MCF 10A (cell line): ENCODE results near the gene OR10H4. TPM values are rescaled to one million over a fixed set of nuclear protein-coding genes. Genes with fewer than 3 reads are reported as not detected.
"Not testable (repeated sequence)": the region's sequence is repeated elsewhere in the genome, so short reads cannot be mapped to it uniquely, and the experiment has no call there.

Source experiments
- Bru-seq: library from RNA; stranded (reverse); fragments of 400-500 nt; gene quantifications from one replicate; lab custom pipeline; 2021; lab: Mats Ljungman, UMichigan
- BruChase-seq, 2 experiments: library from RNA; stranded (reverse); fragments of 400-500 nt; gene quantifications; one replicate each; lab custom pipeline; 2021; lab: Mats Ljungman, UMichigan
- BruUV-seq: library from RNA; stranded (reverse); fragments of 400-500 nt; replicated peaks from 2 replicates; lab custom pipeline; 2021; lab: Mats Ljungman, UMichigan
- CTCF ChIA-PET: fragments of 300-600 bp; sonication (Branson Sonifier 250); formaldehyde crosslinking; extraction: SDS; loops from one replicate; lab custom pipeline; 2021; ENCODE audit warnings: antibody characterized with exemption, inconsistent platforms; lab: Yijun Ruan, JAX
- POLR2A ChIA-PET: fragments of 300-600, 350-650 bp; sonication (Branson Sonifier 250); formaldehyde crosslinking; extraction: SDS; loops from one replicate; lab custom pipeline; 2020; ENCODE audit warnings: antibody characterized with exemption, inconsistent platforms; lab: Yijun Ruan, JAX
- DNase-seq: peaks from one replicate; pipeline ENCODE4 v3.0.0-alpha.2; 2018; ENCODE audit not compliant: unreplicated experiment
- H3K27ac Mint-ChIP-seq: one replicate; pipeline ENCODE4 v1.8.0; 2022; ENCODE audit warnings: mild to moderate bottlenecking, low read depth, mixed read lengths; ENCODE audit not compliant: unreplicated experiment
- H3K27me3 Mint-ChIP-seq: one replicate; pipeline ENCODE4 v1.8.0; 2022; ENCODE audit warnings: mixed read lengths; ENCODE audit not compliant: insufficient read depth, unreplicated experiment
- H3K36me3 Mint-ChIP-seq: one replicate; pipeline ENCODE4 v1.8.0; 2022; ENCODE audit warnings: mild to moderate bottlenecking, moderate library complexity, mixed read lengths; ENCODE audit not compliant: insufficient read depth, unreplicated experiment
- H3K4me1 Mint-ChIP-seq: one replicate; pipeline ENCODE4 v1.8.0; 2022; ENCODE audit warnings: mixed read lengths; ENCODE audit not compliant: insufficient read depth, unreplicated experiment
- H3K4me3 Mint-ChIP-seq: one replicate; pipeline ENCODE4 v1.8.0; 2022; ENCODE audit warnings: mild to moderate bottlenecking, moderate library complexity, mixed read lengths; ENCODE audit not compliant: unreplicated experiment
- H3K9me3 Mint-ChIP-seq: one replicate; pipeline ENCODE4 v1.8.0; 2022; ENCODE audit warnings: mixed read lengths; ENCODE audit not compliant: unreplicated experiment
- intact Hi-C: fragments of 100-400 bp; cut with micrococcal nuclease; formaldehyde crosslinking; loops from 2 replicates; pipeline ENCODE4 v1.14.1; 2022
- long read RNA-seq: library from polyadenylated mRNA; stranded (forward); transcript quantifications from one replicate; pipeline ENCODE4 v2.0.0, GENCODE V29; 2022
- total RNA-seq: library from RNA; stranded (reverse); gene quantifications from 2 replicates; pipeline ENCODE4 v1.2.3, GENCODE V29; 2022
- TF ChIP-seq, protein P1 (sequence below): fragments of 200-600 bp; IDR thresholded peaks from one replicate; pipeline ENCODE4 v1.8.0; 2022; ENCODE audit warnings: antibody characterized with exemption, mild to moderate bottlenecking; ENCODE audit not compliant: unreplicated experiment

OR10H4 gene, protein sequence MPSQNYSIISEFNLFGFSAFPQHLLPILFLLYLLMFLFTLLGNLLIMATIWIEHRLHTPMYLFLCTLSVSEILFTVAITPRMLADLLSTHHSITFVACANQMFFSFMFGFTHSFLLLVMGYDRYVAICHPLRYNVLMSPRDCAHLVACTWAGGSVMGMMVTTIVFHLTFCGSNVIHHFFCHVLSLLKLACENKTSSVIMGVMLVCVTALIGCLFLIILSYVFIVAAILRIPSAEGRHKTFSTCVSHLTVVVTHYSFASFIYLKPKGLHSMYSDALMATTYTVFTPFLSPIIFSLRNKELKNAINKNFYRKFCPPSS
- total RNA-seq, result not detected in 2 replicates
- not detected for Bru-seq, nascent RNA
- BruChase-seq, experiment 1, labeled RNA remaining after a 6-hour chase, result not detected
- not detected for BruChase-seq, experiment 2, labeled RNA remaining after a 2-hour chase
- long read RNA-seq, result 0 reads

- TF ChIP-seq, protein P1, sequence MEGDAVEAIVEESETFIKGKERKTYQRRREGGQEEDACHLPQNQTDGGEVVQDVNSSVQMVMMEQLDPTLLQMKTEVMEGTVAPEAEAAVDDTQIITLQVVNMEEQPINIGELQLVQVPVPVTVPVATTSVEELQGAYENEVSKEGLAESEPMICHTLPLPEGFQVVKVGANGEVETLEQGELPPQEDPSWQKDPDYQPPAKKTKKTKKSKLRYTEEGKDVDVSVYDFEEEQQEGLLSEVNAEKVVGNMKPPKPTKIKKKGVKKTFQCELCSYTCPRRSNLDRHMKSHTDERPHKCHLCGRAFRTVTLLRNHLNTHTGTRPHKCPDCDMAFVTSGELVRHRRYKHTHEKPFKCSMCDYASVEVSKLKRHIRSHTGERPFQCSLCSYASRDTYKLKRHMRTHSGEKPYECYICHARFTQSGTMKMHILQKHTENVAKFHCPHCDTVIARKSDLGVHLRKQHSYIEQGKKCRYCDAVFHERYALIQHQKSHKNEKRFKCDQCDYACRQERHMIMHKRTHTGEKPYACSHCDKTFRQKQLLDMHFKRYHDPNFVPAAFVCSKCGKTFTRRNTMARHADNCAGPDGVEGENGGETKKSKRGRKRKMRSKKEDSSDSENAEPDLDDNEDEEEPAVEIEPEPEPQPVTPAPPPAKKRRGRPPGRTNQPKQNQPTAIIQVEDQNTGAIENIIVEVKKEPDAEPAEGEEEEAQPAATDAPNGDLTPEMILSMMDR, result no peak
- no peak for DNase-seq
- H3K9me3 Mint-ChIP-seq, result peaks cover 17% of the 10 kb centered on the region
- intact Hi-C loops, result no loop called here
- BruUV-seq, result no TSS peak
- H3K27me3 Mint-ChIP-seq, result peaks cover 15% of the 10 kb centered on the region
- H3K36me3 Mint-ChIP-seq, result no peaks in the 10 kb centered on the region
- no peaks in the 10 kb centered on the region for H3K4me1 Mint-ChIP-seq
- POLR2A ChIA-PET, result interaction anchor here (0.8 kb wide), 1 partner anchor 9 kb away, joined by 3 read pairs; no protein-coding TSS in a partner anchor
- H3K27ac Mint-ChIP-seq, result no peak within 1 kb of the TSS
- CTCF ChIA-PET, result no interaction called here
- no peak within 1 kb of the TSS for H3K4me3 Mint-ChIP-seq
Measured at GRCh38 chr19:15948223-15949058, at the start of gene OR10H4. Gene OR10H4, plus strand, starts transcription at chr19:15949008. Its CDS starts 0 bp downstream, at chr19:15949008.

GRCh38 chr19:15899561-15899960, 49.2 kb upstream of the OR10H4 start:
- H3K4me1 Mint-ChIP-seq, CTCF ChIA-PET, H3K4me3 Mint-ChIP-seq, H3K36me3 Mint-ChIP-seq, POLR2A ChIA-PET, BruUV-seq, H3K27me3 Mint-ChIP-seq, intact Hi-C loops, DNase-seq, H3K27ac Mint-ChIP-seq: not testable (repeated sequence)
- peaks cover 31% of the 10 kb centered on the region for H3K9me3 Mint-ChIP-seq

- intact Hi-C loops, H3K4me3 Mint-ChIP-seq, H3K4me1 Mint-ChIP-seq, H3K36me3 Mint-ChIP-seq, CTCF ChIA-PET, H3K27ac Mint-ChIP-seq, POLR2A ChIA-PET, BruUV-seq, H3K27me3 Mint-ChIP-seq, DNase-seq: not testable (repeated sequence)
- H3K9me3 Mint-ChIP-seq, result peaks cover 31% of the 10 kb centered on the region
Measured at GRCh38 chr19:15900032-15900431, 48.8 kb upstream of the OR10H4 start.

DNA sequence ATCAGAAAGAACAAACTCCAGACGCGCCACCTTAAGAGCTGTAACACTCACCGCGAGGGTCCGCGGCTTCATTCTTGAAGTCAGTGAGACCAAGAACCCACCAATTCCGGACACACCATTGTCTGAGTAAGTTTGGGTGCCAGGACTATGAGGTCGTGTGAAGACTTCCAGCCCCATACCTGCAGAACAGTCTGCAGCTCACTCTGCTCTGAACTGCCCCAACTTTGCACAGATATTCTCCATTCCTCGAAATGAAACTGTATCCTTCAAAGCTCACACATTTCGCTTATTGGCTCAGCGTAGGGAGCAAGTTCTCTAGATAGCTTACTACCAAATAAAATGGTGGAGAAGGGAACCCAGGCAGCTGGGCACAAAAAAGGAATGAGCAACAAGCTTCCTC, 48.3 kb upstream of the OR10H4 start:
- Mint-ChIP-seq H3K36me3 (no peaks in the 10 kb centered on the region), H3K27ac (no peak overlapping the region), H3K9me3 (peaks cover 30% of the 10 kb centered on the region), H3K4me1 (no peaks in the 10 kb centered on the region), H3K27me3 (no peaks in the 10 kb centered on the region), H3K4me3 (no peak overlapping the region)
- intact Hi-C loops, result no loop called here
- POLR2A ChIA-PET, result no interaction called here
- no TSS peak for BruUV-seq
- TF ChIP-seq, protein P1, result no peak
- CTCF ChIA-PET, result interaction anchor here (0.6 kb wide), 1 partner anchor 91 kb away, joined by 3 read pairs; no protein-coding TSS in a partner anchor
- no peak for DNase-seq
